ENCODE results near the gene ROPN1B.
"Not testable (repeated sequence)": the region's sequence is repeated elsewhere in the genome, so short reads cannot be mapped to it uniquely, and the experiment has no call there.

ROPN1B gene

GRCh38 chr3:125958511-125959316 lies 10.3 kb upstream of the ROPN1B start:
- no peak for DNase-seq

DNA sequence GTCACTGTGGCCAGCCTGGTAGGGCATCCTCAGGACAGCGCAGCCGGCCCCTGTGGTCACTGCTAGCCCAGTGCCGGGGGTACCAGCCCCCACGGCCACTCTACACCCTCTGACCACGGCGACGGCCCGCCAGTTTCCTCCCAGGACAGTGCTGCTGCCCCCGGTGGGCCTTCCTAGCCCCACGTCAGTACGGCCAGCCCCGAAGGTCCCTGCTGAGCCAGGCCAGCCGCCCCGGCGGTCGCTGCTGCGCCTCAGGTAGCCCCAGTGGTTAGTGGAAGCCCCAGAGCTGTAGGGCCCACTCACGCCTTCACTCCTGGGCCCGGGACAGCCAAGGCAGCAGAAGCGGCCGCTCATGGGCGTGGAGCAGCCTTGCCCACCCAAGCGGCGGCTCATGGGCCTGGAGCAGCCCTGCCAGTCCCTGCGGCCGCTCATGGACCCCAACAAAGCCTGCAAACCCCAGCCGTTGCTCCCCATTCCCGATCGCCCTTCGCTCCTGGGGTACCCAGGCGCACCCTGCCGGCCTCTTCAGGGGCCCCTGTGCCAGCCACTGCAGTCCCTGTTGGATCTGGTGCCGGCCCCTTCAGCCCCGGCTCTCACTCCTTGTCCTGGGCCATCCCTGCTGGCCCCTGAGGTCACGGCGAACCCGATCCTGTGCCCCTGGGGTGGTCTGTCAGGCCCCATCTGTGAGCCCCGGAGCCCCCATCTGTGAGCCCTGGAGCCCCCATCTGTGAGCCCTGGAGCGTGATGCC lies 9.5 kb upstream of the ROPN1B start:
- no peak for DNase-seq

- no peak for DNase-seq
Observed at GRCh38 chr3:125960066-125960424, 8.9 kb upstream of the ROPN1B start.

GRCh38 chr3:125960456-125961288 lies 8.3 kb upstream of the ROPN1B start:
- DNase-seq: no peak

GRCh38 chr3:125961289-125961589 lies 7.7 kb upstream of the ROPN1B start:
- DNase-seq: no peak

DNA sequence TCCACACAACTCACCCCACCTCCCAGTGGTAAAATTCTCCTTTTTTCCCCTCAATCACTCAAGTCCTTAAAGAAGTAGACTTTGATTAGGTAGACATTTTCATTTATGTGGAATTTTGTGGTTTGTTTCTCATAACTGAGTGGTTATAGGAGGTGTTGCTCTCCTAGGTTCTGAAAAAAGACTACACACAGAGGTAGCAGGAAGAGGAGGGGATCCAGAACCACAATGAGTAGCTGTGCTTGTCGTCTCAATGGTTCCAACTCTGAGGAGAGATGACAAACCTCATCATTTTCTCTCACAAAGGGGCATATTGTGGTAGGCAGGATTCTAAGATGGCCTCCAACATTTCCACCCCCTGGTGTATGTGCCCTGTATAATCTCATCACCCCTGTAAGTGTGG lies 5.1 kb upstream of the ROPN1B start:
- DNase-seq: not testable (repeated sequence)

- no peak for DNase-seq
Observed at GRCh38 chr3:125965505-125965904, 3.5 kb upstream of the ROPN1B start.

DNA sequence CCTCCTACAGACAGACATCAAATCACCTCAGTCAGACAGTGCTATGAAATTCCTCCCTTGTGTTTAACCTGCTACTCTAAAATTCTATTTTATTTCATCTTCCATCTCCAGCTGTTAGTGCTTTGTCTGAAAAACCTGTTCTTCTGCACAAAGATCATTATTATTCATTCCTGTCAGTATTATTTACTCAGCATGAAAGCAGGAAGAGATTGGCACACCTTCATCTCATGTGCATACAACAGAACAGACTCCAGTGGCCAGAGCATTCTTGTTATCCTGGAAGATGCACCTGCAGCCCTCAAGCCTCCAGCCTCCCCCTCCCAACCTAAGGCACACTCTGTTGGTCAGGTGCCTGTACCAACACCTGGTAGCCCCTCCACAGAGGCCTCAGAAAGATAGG lies 1.8 kb upstream of the ROPN1B start:
- DNase-seq: no peak

DNA sequence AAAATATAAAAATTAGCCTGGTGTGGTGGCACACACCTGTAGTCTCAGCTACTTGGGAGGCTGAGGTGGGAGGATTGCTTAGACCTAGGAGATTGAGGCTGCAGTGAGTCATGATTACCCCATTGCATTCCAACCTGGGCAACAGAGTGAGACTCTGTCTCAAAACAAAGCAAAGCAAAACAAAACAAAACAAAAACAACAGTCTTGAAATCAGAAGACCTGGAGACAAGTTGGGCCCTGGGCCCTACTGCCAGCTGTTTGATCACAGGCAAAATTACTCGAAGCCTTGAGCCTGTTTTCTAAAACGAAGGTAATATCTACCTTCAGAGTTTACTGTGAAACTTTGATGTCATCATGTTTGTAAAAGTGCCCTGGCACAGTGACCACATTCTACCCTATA lies 857 bp upstream of the ROPN1B start:
- DNase-seq: not testable (repeated sequence)

DNA sequence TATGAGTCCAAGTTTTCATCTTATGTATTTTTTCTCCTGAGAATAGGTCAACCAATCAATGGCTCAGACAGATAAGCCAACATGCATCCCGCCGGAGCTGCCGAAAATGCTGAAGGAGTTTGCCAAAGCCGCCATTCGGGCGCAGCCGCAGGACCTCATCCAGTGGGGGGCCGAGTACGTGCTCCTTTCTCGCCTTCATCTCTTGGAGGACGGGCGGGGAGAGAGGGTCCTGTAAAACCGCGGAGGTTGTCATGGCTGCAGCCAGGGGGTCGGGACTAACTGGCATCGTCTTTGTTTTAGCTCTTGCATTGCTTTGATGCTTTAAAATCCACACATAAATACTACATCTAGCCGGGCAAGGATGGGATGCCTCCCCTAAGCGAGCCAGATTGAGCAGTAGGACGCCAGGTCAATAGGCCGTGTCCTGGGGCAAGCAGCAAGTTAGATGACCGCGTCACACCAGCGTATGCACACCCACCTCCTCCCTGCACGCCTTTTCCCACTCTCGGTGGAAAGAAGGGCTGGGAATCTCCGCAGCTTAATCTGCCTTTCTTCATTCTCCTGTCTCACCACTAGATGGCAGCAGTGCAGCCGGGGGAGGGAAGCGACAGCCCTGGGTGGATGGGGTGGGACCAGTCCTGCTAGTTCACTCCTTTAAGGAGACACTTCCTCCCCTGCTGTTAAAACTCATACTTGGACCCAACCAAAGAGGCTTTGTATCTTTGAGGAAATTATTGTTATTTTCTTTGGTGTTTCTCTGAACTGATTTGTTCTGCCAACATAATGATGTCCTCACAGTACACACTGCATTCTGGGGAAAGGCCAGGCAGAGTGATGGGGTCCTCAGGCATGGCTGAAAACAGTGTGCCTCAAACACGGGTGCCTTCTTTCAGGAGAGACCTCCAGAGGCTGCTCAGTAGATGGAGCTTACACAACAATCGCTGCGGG lies 3.3 kb downstream of the ROPN1B start:
- peak; percentile 83 for DNase-seq

GRCh38 chr3:125975245-125976002 lies 6.4 kb downstream of the ROPN1B start:
- not testable (repeated sequence) for DNase-seq

DNA sequence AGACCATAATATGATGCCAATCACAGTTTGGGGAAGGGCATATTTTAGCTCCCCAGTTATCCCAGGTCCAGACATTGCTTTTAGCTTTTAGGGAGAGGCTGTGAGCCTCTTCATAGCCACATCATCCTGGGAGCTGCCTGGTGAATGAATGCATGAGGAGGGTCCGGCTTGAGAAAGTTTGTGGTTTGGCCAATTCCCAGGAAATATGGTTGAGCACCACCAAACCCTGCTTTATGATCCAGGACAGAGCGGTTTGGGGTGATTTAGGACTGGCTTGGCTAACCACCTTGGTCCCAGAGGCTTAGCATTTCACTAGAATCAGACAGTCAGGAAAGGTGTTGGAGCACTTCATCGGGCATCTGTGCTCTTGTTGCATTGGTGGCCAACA lies 7.0 kb downstream of the ROPN1B start:
- not testable (repeated sequence) for DNase-seq

DNA sequence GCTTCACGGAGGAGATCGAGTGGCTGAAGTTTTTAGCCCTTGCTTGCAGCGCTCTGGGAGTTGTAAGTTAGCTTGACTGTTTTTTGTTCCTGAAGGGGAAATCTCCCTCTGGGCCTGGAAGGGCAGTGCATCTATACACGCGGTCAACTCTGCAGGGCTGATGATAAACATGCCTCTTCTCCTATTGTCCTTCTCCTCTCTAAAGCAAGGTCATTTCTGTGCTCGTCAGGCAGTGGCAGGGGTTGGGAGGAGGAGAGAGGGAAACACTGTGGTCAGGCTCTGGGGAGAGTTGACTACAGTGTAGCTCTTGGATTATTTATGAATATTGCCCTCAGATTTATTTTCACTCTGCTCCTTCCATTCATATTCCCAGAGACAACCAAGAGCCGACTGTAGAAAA lies 8.1 kb downstream of the ROPN1B start:
- not testable (repeated sequence) for DNase-seq

GRCh38 chr3:125984951-125985350 lies 16.0 kb downstream of the ROPN1B start:
- not testable (repeated sequence) for DNase-seq

- DNase-seq: peak; percentile 79
Observed at GRCh38 chr3:125990253-125990970, 21.4 kb downstream of the ROPN1B start.

DNA sequence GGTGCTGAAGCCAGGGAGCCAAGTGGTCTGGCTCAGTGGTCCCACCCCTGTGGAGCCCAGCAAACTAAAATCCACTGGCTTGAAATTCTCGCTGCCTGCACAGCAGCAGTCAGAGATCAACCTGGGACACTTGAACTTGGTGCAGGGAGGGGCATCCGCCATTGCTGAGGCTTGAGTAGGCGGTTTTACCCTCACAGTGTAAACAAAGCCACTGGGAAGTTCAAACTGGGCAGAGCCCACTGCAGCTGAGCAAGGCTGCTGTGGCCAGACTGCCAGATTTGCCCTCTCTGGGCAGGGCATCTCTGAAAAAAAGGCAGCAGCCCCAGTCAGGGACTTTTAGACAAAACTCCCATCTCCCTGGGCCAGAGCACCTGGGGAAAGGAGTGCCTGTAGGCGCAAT lies 27.8 kb downstream of the ROPN1B start:
- not testable (repeated sequence) for DNase-seq

- DNase-seq: no peak
Observed at GRCh38 chr3:126002189-126002588, 33.2 kb downstream of the ROPN1B start.

- DNase-seq: no peak
Observed at GRCh38 chr3:126003447-126004190, 34.6 kb downstream of the ROPN1B start.

- DNase-seq: no peak
Observed at GRCh38 chr3:126004217-126004616, 35.2 kb downstream of the ROPN1B start.

DNA sequence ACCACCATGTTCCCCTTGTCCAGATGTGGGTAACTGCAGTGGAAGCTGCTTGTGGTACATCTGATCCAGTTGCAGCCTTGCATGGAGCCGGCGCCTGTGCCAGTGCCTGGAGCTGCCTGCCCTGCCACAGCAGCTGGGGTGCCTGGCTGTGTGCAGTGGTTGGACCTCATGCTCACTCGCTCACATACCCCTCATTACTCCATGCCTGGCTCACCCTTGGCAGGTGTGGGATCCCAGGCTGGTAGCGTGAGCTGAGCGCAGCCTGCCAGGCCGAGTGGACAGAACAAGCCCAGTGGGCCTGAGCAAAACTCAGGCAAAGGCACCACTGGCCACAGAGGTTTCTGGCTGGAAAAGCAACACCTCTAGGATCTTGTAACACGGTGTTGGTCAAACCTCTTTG lies 35.7 kb downstream of the ROPN1B start:
- DNase-seq: no peak
